Liver (tissue), 9 donors: ENCODE measurements around the gene C2orf76. TPM values are rescaled to one million over a fixed set of nuclear protein-coding genes. Genes with fewer than 3 reads are reported as not detected.

ENCODE experiments used
- DNase-seq: peaks from one replicate; pipeline ENCODE4 v3.0.0-alpha.2; 2017; ENCODE audit warnings: low spot score
- H3K27ac ChIP-seq, 2 donors: one replicate each; pipeline ENCODE4 v1.7.0; 2013; ENCODE audit warnings: inconsistent platforms in 2 of 2, low read length in 2 of 2, control low read depth in 1 of 2, low read depth in 1 of 2, mild to moderate bottlenecking in 1 of 2
- H3K27me3 ChIP-seq, 4 donors: one replicate each; pipeline versions ENCODE4 v1.6.1 to v1.7.0; 2013; ENCODE audit warnings: low read length in 3 of 4, inconsistent platforms in 1 of 4, mild to moderate bottlenecking in 1 of 4, moderate library complexity in 1 of 4; ENCODE audit not compliant: control insufficient read depth in 4 of 4, insufficient read depth in 4 of 4
- H3K36me3 ChIP-seq, 4 donors: one replicate each; pipeline versions ENCODE4 v1.6.1 to v1.7.0; 2013; ENCODE audit warnings: low read length in 3 of 4, mild to moderate bottlenecking in 3 of 4, low read depth in 1 of 4, moderate library complexity in 1 of 4; ENCODE audit not compliant: control insufficient read depth in 4 of 4, insufficient read depth in 3 of 4
- H3K4me1 ChIP-seq, 4 donors: one replicate each; pipeline versions ENCODE4 v1.6.1 to v1.7.0; 2013; ENCODE audit warnings: low read length in 3 of 4, mild to moderate bottlenecking in 3 of 4, moderate library complexity in 1 of 4; ENCODE audit not compliant: control insufficient read depth in 4 of 4, insufficient read depth in 4 of 4
- H3K4me3 ChIP-seq, 3 donors: one replicate each; pipeline versions ENCODE4 v1.6.1 to v1.7.0; 2013; ENCODE audit warnings: low read length in 3 of 3, control low read depth in 1 of 3, low read depth in 1 of 3, mild to moderate bottlenecking in 1 of 3
- H3K9ac ChIP-seq, 2 donors: one replicate each; pipeline ENCODE4 v1.7.0; 2013; ENCODE audit warnings: low read length in 2 of 2, mild to moderate bottlenecking in 2 of 2, moderate library complexity in 2 of 2, control low read depth in 1 of 2, low read depth in 1 of 2
- H3K9me3 ChIP-seq, 4 donors: one replicate each; pipeline versions ENCODE4 v1.6.1 to v1.7.0; 2013; ENCODE audit warnings: low read length in 3 of 4; ENCODE audit not compliant: control insufficient read depth in 4 of 4
- ATF3 ChIP-seq: IDR thresholded peaks from 2 replicates; pipeline ENCODE4 v1.6.1; 2016; ENCODE audit warnings: antibody characterized with exemption
- CTCF ChIP-seq: fragments of 150-350 bp; IDR thresholded peaks from 2 replicates; pipeline ENCODE4 v1.5.1; 2017; ENCODE audit warnings: improper control_type of control experiment, low read depth, low read length; ENCODE audit not compliant: missing input control
- EGR1 ChIP-seq, 2 donors: IDR thresholded peaks; 2 replicates each; pipeline ENCODE4 v1.6.1; 2016 to 2018; ENCODE audit warnings: antibody characterized with exemption in 2 of 2, low read depth in 2 of 2
- FOXA1 ChIP-seq: IDR thresholded peaks from 2 replicates; pipeline ENCODE4 v1.6.1; 2016; ENCODE audit warnings: antibody characterized with exemption
- FOXA2 ChIP-seq: IDR thresholded peaks from 2 replicates; pipeline ENCODE4 v1.6.1; 2016; ENCODE audit warnings: antibody characterized with exemption
- GABPA ChIP-seq, 2 donors: IDR thresholded peaks in 1 of 2; conservative IDR thresholded peaks in 1 of 2; 2 replicates each; pipeline ENCODE4 v1.6.1; 2016; ENCODE audit warnings: antibody characterized with exemption in 2 of 2, mild to moderate bottlenecking in 1 of 2, moderate library complexity in 1 of 2
- HNF4A ChIP-seq, 2 donors: conservative IDR thresholded peaks; 2 replicates each; pipeline ENCODE4 v1.6.1; 2016; ENCODE audit warnings: antibody characterized with exemption in 2 of 2, mild to moderate bottlenecking in 2 of 2
- HNF4G ChIP-seq: IDR thresholded peaks from 2 replicates; pipeline ENCODE4 v1.6.1; 2016; ENCODE audit warnings: antibody characterized with exemption
- JUND ChIP-seq, 2 donors: IDR thresholded peaks; 2 replicates each; pipeline ENCODE4 v1.6.1; 2016; ENCODE audit warnings: antibody characterized with exemption in 2 of 2
- MAX ChIP-seq: IDR thresholded peaks from 2 replicates; pipeline ENCODE4 v1.6.1; 2016; ENCODE audit warnings: antibody characterized with exemption
- NR2F2 ChIP-seq: IDR thresholded peaks from 2 replicates; pipeline ENCODE4 v1.6.1; 2016; ENCODE audit warnings: antibody characterized with exemption
- RAD21 ChIP-seq, 2 donors: IDR thresholded peaks; 2 replicates each; pipeline ENCODE4 v1.6.1; 2016; ENCODE audit warnings: antibody characterized with exemption in 2 of 2, mild to moderate bottlenecking in 2 of 2
- RXRA ChIP-seq, 2 donors: IDR thresholded peaks; 2 replicates each; pipeline ENCODE4 v1.6.1; 2017 to 2018; ENCODE audit warnings: antibody characterized with exemption in 2 of 2, mild to moderate bottlenecking in 1 of 2
- SP1 ChIP-seq: IDR thresholded peaks from 2 replicates; pipeline ENCODE4 v1.6.1; 2018; ENCODE audit warnings: antibody characterized with exemption, mild to moderate bottlenecking
- TAF1 ChIP-seq: conservative IDR thresholded peaks from 2 replicates; pipeline ENCODE4 v1.6.1; 2016; ENCODE audit warnings: antibody characterized with exemption, mild to moderate bottlenecking
- YY1 ChIP-seq: IDR thresholded peaks from 2 replicates; pipeline ENCODE4 v1.6.1; 2016; ENCODE audit warnings: antibody characterized with exemption, mild to moderate bottlenecking
- ZBTB33 ChIP-seq: IDR thresholded peaks from 2 replicates; pipeline ENCODE4 v1.6.1; 2016; ENCODE audit warnings: antibody characterized with exemption
- WGBS: extraction: QIAGEN DNeasy Blood & Tissue Kit; methylation state at CpG from one replicate; pipeline ENCODE4 v1.1.7; 2013; 5-methylcytosine and 5-hydroxymethylcytosine counted together
- polyA plus RNA-seq, 2 donors: library from polyadenylated mRNA; stranded (reverse) in 1 of 2; unstranded in 1 of 2; fragments of 200-250 nt in 1 of 2; fragments of >200 nt in 1 of 2; fragmentation: Nextera tagmentation in 1 of 2; extraction: Ambion mirVana in 1 of 2; gene quantifications; one replicate each; pipeline versions ENCODE4 v1.2.1 to v1.2.3, GENCODE V29; 2013 to 2015
- total RNA-seq, 2 donors: library from RNA; depleted of rRNA; stranded (reverse); fragments of >200 nt; gene quantifications; one replicate each; pipeline ENCODE4 v1.2.3, GENCODE V29; 2014
- TF ChIP-seq, protein P1 (sequence below): IDR thresholded peaks from 2 replicates; pipeline ENCODE4 v1.6.1; 2016; ENCODE audit warnings: antibody characterized with exemption, mild to moderate bottlenecking
- donor health status: healthy.
- donor health status: healthy.
- donor health status: healthy.
- donor health status: healthy.
- donor health status: healthy.

C2orf76 gene
- total and polyA plus RNA-seq, 4 donors: 2.7 to 6.3 (median 4.6) TPM

DNA sequence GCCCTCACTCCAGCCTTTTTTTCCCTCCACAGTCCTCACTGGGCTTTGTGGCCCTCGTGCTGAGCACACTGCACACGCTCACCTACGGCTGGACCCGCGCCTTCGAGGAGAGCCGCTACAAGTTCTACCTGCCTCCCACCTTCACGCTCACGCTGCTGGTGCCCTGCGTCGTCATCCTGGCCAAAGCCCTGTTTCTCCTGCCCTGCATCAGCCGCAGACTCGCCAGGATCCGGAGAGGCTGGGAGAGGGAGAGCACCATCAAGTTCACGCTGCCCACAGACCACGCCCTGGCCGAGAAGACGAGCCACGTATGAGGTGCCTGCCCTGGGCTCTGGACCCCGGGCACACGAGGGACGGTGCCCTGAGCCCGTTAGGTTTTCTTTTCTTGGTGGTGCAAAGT is 103.6 kb downstream of the C2orf76 start:
- H3K9me3 ChIP-seq: no peaks in the 10 kb centered on the region
- no peaks in the 10 kb centered on the region for H3K27me3 ChIP-seq
- no peak overlapping the region for H3K4me3 ChIP-seq
- TF ChIP-seq EGR1 (IDR thresholded peaks at IDR 0.05; ENCODE audit: low read depth in 2 of 2): no peak
- TF ChIP-seq HNF4G: no peak
- no peak for TF ChIP-seq JUND (IDR thresholded peaks at IDR 0.05)
- no peak for TF ChIP-seq GABPA (IDR thresholded peaks at IDR 0.05 in 1 of 2, conservative IDR thresholded peaks at IDR 0.05 in 1 of 2)
- TF ChIP-seq, protein P1, sequence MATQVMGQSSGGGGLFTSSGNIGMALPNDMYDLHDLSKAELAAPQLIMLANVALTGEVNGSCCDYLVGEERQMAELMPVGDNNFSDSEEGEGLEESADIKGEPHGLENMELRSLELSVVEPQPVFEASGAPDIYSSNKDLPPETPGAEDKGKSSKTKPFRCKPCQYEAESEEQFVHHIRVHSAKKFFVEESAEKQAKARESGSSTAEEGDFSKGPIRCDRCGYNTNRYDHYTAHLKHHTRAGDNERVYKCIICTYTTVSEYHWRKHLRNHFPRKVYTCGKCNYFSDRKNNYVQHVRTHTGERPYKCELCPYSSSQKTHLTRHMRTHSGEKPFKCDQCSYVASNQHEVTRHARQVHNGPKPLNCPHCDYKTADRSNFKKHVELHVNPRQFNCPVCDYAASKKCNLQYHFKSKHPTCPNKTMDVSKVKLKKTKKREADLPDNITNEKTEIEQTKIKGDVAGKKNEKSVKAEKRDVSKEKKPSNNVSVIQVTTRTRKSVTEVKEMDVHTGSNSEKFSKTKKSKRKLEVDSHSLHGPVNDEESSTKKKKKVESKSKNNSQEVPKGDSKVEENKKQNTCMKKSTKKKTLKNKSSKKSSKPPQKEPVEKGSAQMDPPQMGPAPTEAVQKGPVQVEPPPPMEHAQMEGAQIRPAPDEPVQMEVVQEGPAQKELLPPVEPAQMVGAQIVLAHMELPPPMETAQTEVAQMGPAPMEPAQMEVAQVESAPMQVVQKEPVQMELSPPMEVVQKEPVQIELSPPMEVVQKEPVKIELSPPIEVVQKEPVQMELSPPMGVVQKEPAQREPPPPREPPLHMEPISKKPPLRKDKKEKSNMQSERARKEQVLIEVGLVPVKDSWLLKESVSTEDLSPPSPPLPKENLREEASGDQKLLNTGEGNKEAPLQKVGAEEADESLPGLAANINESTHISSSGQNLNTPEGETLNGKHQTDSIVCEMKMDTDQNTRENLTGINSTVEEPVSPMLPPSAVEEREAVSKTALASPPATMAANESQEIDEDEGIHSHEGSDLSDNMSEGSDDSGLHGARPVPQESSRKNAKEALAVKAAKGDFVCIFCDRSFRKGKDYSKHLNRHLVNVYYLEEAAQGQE: no peak
- TF ChIP-seq MAX: no peak
- TF ChIP-seq ATF3: no peak
- TF ChIP-seq NR2F2: no peak
- TF ChIP-seq YY1: no peak
- TF ChIP-seq SP1: no peak
- TF ChIP-seq CTCF: no peak
- TF ChIP-seq FOXA2: no peak
- TF ChIP-seq HNF4A (conservative IDR thresholded peaks at IDR 0.05): no peak
- TF ChIP-seq RXRA (IDR thresholded peaks at IDR 0.05): no peak
- no peak for TF ChIP-seq FOXA1
- TF ChIP-seq RAD21 (IDR thresholded peaks at IDR 0.05): no peak
- no peak for TF ChIP-seq ZBTB33
- TF ChIP-seq TAF1: no peak
- DNase-seq: no peak
- no peaks in the 10 kb centered on the region for H3K4me1 ChIP-seq
- H3K27ac ChIP-seq: no peak overlapping the region
- no peak overlapping the region for H3K9ac ChIP-seq
- peaks cover 13 to 50% (median 35%) of the 10 kb centered on the region in 4 donors for H3K36me3 ChIP-seq
- WGBS: 96% methylated on average over 23 of the region's 23 CpGs
